ENCODE measurements around the gene PCAT6. TPM values are rescaled to one million over a fixed set of nuclear protein-coding genes. Genes with fewer than 3 reads are reported as not detected.
A peak's percentile ranks its signal among the peaks of the same experiment; 100 is the strongest.

The PCAT6 gene
- total RNA-seq, 4 donors from 2014 or later = 0.57 to 1.2 (median 1.1) TPM

GRCh38 chr1:202852163-202852904 lies 41.6 kb downstream of the PCAT6 start:
- H3K4me3 ChIP-seq = no peak overlapping the region
- no peak overlapping the region for H3K27ac ChIP-seq
- H3K4me1 ChIP-seq = peaks cover 0 to 21% (median 0%) of the 10 kb centered on the region in 3 donors
- H3K36me3 ChIP-seq = no peaks in the 10 kb centered on the region
- no peaks in the 10 kb centered on the region for H3K27me3 ChIP-seq
- TF ChIP-seq CTCF (IDR thresholded peaks at IDR 0.05) (peak in 5 of 6 experiments; percentile 37 to 70 (median 47)), POLR2A (IDR thresholded peaks at IDR 0.05) (no peak)
- intact Hi-C loops (cut with DNase I) = loop anchor here (10.0 kb wide), 1 partner anchor 98 kb away; no protein-coding TSS in a partner anchor
- H3K9me3 ChIP-seq = no peaks in the 10 kb centered on the region
- WGBS, 2 donors = 49 to 76% methylated on average over 5 to 11 of the region's 15 CpGs
- no peak for DNase-seq

- Histone ChIP-seq H3K9me3 (no peaks in the 10 kb centered on the region), H3K27me3 (no peaks in the 10 kb centered on the region), H3K27ac (no peak overlapping the region), H3K4me1 (peaks cover 0 to 32% (median 4%) of the 10 kb centered on the region in 3 donors), H3K36me3 (no peaks in the 10 kb centered on the region), H3K4me3 (no peak overlapping the region)
- intact Hi-C loops (cut with DNase I) = loop anchor here (10.0 kb wide), 1 partner anchor 100 kb away; no protein-coding TSS in a partner anchor
- DNase-seq = no peak
- TF ChIP-seq CTCF (IDR thresholded peaks at IDR 0.05) (no peak), POLR2A (IDR thresholded peaks at IDR 0.05) (no peak)
- WGBS, 2 donors = 86 to 87% methylated on average over 8 of the region's 8 CpGs
Observed at GRCh38 chr1:202854787-202855186, 44.0 kb downstream of the PCAT6 start.

- DNase-seq = no peak
- TF ChIP-seq CTCF (IDR thresholded peaks at IDR 0.05) = no peak
- TF ChIP-seq POLR2A (IDR thresholded peaks at IDR 0.05) = no peak
- Histone ChIP-seq H3K27me3 (no peaks in the 10 kb centered on the region), H3K4me3 (no peak overlapping the region), H3K9me3 (no peaks in the 10 kb centered on the region), H3K27ac (no peak overlapping the region), H3K4me1 (peaks cover 0 to 39% (median 4%) of the 10 kb centered on the region in 3 donors), H3K36me3 (no peaks in the 10 kb centered on the region)
- 95 to 100% methylated on average over 2 of the region's 2 CpGs for WGBS, 2 donors
- intact Hi-C loops (cut with DNase I) = loop anchor here (10.0 kb wide), 1 partner anchor 101 kb away; no protein-coding TSS in a partner anchor
Observed at GRCh38 chr1:202856014-202856413, 45.3 kb downstream of the PCAT6 start.

- TF ChIP-seq POLR2A (IDR thresholded peaks at IDR 0.05) = no peak
- H3K27ac ChIP-seq = no peak overlapping the region
- intact Hi-C loops (cut with DNase I) = loop anchor here (10.0 kb wide), 1 partner anchor 102 kb away; no protein-coding TSS in a partner anchor
- H3K36me3 ChIP-seq = no peaks in the 10 kb centered on the region
- peaks cover 0 to 42% (median 8%) of the 10 kb centered on the region in 3 donors for H3K4me1 ChIP-seq
- no peaks in the 10 kb centered on the region for H3K27me3 ChIP-seq
- WGBS, 2 donors = 59 to 73% methylated on average over 3 of the region's 4 CpGs
- no peak overlapping the region for H3K4me3 ChIP-seq
- H3K9me3 ChIP-seq = no peaks in the 10 kb centered on the region
- DNase-seq = no peak
Observed at GRCh38 chr1:202857136-202857610, 46.4 kb downstream of the PCAT6 start.

GRCh38 chr1:202858331-202858730 lies 47.6 kb downstream of the PCAT6 start:
- no peak overlapping the region for H3K4me3 ChIP-seq
- H3K27me3 ChIP-seq = no peaks in the 10 kb centered on the region
- H3K9me3 ChIP-seq = no peaks in the 10 kb centered on the region
- intact Hi-C loops (cut with DNase I) = loop anchor here (10.0 kb wide), 1 partner anchor 104 kb away; no protein-coding TSS in a partner anchor
- peak overlapping the region in 3 of 4 donors; percentile 9 to 70 (median 50) for H3K27ac ChIP-seq
- H3K4me1 ChIP-seq = peaks cover 0 to 42% (median 9%) of the 10 kb centered on the region in 3 donors
- TF ChIP-seq CTCF (IDR thresholded peaks at IDR 0.05) = no peak
- no peak for TF ChIP-seq POLR2A (IDR thresholded peaks at IDR 0.05)
- no peak for DNase-seq
- WGBS, 2 donors = 48 to 76% methylated on average over 5 to 6 of the region's 6 CpGs
- H3K36me3 ChIP-seq = no peaks in the 10 kb centered on the region
